ENCODE measurements around the gene DSCAM. TPM values are rescaled to one million over a fixed set of nuclear protein-coding genes. Genes with fewer than 3 reads are reported as not detected.

DSCAM gene
- total RNA-seq, 1 donor from 2014 or later, result not detected

DNA sequence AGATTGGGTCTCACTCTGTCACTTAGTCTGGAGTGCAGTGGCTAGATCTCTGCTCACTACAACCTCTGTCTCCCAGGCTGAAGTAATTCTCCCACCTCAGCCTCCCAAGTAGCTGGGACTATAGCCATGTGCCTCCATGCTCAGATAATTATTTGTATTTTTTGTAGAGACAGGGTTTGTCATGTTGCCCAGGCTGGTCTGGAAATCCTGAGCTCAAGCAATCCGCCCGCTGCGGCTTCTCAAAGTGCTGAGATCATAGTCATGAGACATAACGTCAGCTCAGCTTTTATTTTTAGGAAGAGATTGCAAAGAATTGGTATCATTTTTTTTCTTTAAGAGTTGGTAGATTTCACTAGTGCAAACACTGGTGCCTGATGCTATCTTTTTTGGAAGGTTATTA is 244.9 kb downstream of the DSCAM start:
- Histone ChIP-seq H2AFZ (replicated peaks) (no peak overlapping the region), H4K20me1 (ENCODE audit: low read depth) (no peaks in the 10 kb centered on the region), H3K4me3 (no peak overlapping the region), H3K4me2 (no peak overlapping the region), H3K4me1 (no peaks in the 10 kb centered on the region), H3K27ac (no peak overlapping the region), H3K9me3 (ENCODE audit: low read depth) (no peaks in the 10 kb centered on the region), H3F3A (ENCODE audit: low read depth) (no peaks in the 10 kb centered on the region), H3K9ac (no peak overlapping the region), H3K36me3 (no peaks in the 10 kb centered on the region), H3K27me3 (no peaks in the 10 kb centered on the region), H3K79me2 (ENCODE audit: low read depth) (no peaks in the 10 kb centered on the region)
- TF ChIP-seq EZH2 (IDR thresholded peaks at IDR 0.05) (no peak), EZH2phosphoT487 (IDR thresholded peaks at IDR 0.05) (no peak)
- TF ChIP-seq, protein P1, sequence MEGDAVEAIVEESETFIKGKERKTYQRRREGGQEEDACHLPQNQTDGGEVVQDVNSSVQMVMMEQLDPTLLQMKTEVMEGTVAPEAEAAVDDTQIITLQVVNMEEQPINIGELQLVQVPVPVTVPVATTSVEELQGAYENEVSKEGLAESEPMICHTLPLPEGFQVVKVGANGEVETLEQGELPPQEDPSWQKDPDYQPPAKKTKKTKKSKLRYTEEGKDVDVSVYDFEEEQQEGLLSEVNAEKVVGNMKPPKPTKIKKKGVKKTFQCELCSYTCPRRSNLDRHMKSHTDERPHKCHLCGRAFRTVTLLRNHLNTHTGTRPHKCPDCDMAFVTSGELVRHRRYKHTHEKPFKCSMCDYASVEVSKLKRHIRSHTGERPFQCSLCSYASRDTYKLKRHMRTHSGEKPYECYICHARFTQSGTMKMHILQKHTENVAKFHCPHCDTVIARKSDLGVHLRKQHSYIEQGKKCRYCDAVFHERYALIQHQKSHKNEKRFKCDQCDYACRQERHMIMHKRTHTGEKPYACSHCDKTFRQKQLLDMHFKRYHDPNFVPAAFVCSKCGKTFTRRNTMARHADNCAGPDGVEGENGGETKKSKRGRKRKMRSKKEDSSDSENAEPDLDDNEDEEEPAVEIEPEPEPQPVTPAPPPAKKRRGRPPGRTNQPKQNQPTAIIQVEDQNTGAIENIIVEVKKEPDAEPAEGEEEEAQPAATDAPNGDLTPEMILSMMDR (IDR thresholded peaks at IDR 0.05), result no peak
- Mint-ChIP-seq H3K27ac (no peak overlapping the region), H3K4me1 (no peaks in the 10 kb centered on the region), H3K36me3 (peaks cover 3% of the 10 kb centered on the region), H3K27me3 (ENCODE audit: insufficient read depth, low read depth) (peaks cover 2% of the 10 kb centered on the region), H3K9me3 (peaks cover 36% of the 10 kb centered on the region), H3K4me3 (no peak overlapping the region)
- no peak for DNase-seq (ENCODE audit: low spot score)

DNA sequence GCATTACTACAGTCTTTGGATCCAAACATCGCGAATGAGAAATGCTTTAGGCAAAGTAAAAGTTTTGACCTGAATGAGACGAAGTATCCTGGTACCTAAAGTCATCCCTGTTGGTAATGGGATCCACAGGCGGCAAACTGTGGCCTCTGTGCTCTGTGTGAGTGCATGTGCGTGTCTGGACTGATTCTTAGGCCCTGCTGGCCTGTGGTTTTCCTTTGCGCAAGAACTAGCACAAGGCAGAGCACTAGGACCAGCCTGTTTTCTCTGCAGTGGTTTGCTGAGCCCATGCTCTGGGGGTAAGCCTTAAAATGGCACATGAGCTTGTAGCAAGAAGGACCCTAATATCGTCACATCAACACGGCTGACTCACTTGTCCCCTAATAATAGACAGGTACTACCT is 251.2 kb downstream of the DSCAM start:
- H2AFZ ChIP-seq (replicated peaks), result no peak overlapping the region
- no peaks in the 10 kb centered on the region for H3K4me1 ChIP-seq
- no peaks in the 10 kb centered on the region for H3K79me2 ChIP-seq (ENCODE audit: low read depth)
- no peak overlapping the region for H3K9ac ChIP-seq
- H3K4me2 ChIP-seq, result no peak overlapping the region
- Mint-ChIP-seq H3K27me3 (ENCODE audit: insufficient read depth, low read depth) (no peaks in the 10 kb centered on the region), H3K4me1 (no peaks in the 10 kb centered on the region), H3K4me3 (no peak overlapping the region), H3K9me3 (peaks cover 7% of the 10 kb centered on the region), H3K36me3 (peaks cover 1% of the 10 kb centered on the region), H3K27ac (no peak overlapping the region)
- TF ChIP-seq, protein P1 (IDR thresholded peaks at IDR 0.05), result no peak
- TF ChIP-seq EZH2phosphoT487 (IDR thresholded peaks at IDR 0.05), result no peak
- no peaks in the 10 kb centered on the region for H3K36me3 ChIP-seq
- H3K9me3 ChIP-seq (ENCODE audit: low read depth), result no peaks in the 10 kb centered on the region
- no peak overlapping the region for H3K4me3 ChIP-seq
- DNase-seq (ENCODE audit: low spot score), result no peak
- no peaks in the 10 kb centered on the region for H3F3A ChIP-seq (ENCODE audit: low read depth)
- no peaks in the 10 kb centered on the region for H4K20me1 ChIP-seq (ENCODE audit: low read depth)
- H3K27me3 ChIP-seq, result no peaks in the 10 kb centered on the region
- H3K27ac ChIP-seq, result no peak overlapping the region

DNA sequence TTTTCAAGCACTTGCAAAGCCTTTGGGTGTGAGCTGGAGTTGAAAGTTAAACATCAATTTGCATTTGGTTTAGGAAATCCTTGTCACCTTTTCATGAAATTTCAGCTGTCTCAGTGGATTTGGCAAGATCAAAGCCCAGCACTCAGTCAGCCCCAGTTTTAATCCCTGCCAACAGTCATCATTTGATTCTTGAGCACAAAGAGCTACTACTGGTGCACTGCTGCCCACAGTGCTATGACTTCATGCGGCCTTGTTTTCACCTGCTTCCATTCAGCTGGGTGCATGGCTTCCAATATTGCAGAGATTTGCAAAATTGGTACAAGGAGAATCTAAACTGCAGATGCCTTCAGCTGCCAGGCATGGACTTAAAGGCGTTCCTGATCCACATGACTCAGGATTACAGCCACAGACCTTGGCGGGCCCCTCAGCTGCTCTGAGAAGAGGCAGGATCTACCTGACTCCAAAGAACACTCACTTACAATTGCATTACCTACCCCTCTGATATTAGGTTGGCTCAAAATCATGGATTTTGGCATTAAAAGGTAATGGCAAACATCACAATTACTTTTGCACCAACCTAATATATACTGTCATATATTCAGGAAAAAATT is 259.1 kb downstream of the DSCAM start:
- Mint-ChIP-seq H3K4me1 (peaks cover 33% of the 10 kb centered on the region), H3K9me3 (peaks cover 19% of the 10 kb centered on the region), H3K27ac (no peak overlapping the region), H3K36me3 (peaks cover 5% of the 10 kb centered on the region), H3K4me3 (no peak overlapping the region), H3K27me3 (ENCODE audit: insufficient read depth, low read depth) (peaks cover 3% of the 10 kb centered on the region)
- Histone ChIP-seq H3K4me1 (peaks cover 19% of the 10 kb centered on the region), H4K20me1 (ENCODE audit: low read depth) (no peaks in the 10 kb centered on the region), H3K4me2 (peak overlapping the region; percentile 36), H3K4me3 (no peak overlapping the region), H3K79me2 (ENCODE audit: low read depth) (no peaks in the 10 kb centered on the region), H3K9ac (no peak overlapping the region), H3K36me3 (no peaks in the 10 kb centered on the region), H2AFZ (replicated peaks) (no peak overlapping the region), H3F3A (ENCODE audit: low read depth) (no peaks in the 10 kb centered on the region), H3K9me3 (ENCODE audit: low read depth) (no peaks in the 10 kb centered on the region), H3K27me3 (no peaks in the 10 kb centered on the region), H3K27ac (no peak overlapping the region)
- DNase-seq (ENCODE audit: low spot score), result peak; percentile 38
- TF ChIP-seq, protein P1 (IDR thresholded peaks at IDR 0.05), result no peak
- TF ChIP-seq EZH2 (IDR thresholded peaks at IDR 0.05) (no peak), EZH2phosphoT487 (IDR thresholded peaks at IDR 0.05) (no peak)
